GM19372 (cell line): ENCODE measurements around the gene DCTD.

Experiments used
- ATAC-seq: cut with Tn5 transposase; IDR thresholded peaks from one replicate; pipeline ENCODE4 v1.9.1; 2021; ENCODE audit warnings: mild to moderate bottlenecking, low read depth, moderate library complexity; ENCODE audit not compliant: unreplicated experiment

Gene DCTD

GRCh38 chr4:182875453-182876405, 41.5 kb downstream of the DCTD start:
- no peak for ATAC-seq

- ATAC-seq, result no peak
Observed at GRCh38 chr4:182874797-182875345, 42.3 kb downstream of the DCTD start.

GRCh38 chr4:182874304-182874751, 42.9 kb downstream of the DCTD start:
- ATAC-seq, result no peak

GRCh38 chr4:182873726-182874125, 43.5 kb downstream of the DCTD start:
- no peak for ATAC-seq

- ATAC-seq, result no peak
Observed at GRCh38 chr4:182873289-182873688, 43.9 kb downstream of the DCTD start.

GRCh38 chr4:182872886-182873285, 44.3 kb downstream of the DCTD start:
- ATAC-seq, result no peak

GRCh38 chr4:182871616-182872015, 45.6 kb downstream of the DCTD start:
- ATAC-seq, result no peak

- no peak for ATAC-seq
Observed at GRCh38 chr4:182869697-182870096, 47.5 kb downstream of the DCTD start.

GRCh38 chr4:182866746-182867145, 50.4 kb downstream of the DCTD start:
- no peak for ATAC-seq

GRCh38 chr4:182863501-182863900, 53.7 kb downstream of the DCTD start:
- no peak for ATAC-seq

- ATAC-seq, result no peak
Observed at GRCh38 chr4:182862921-182863320, 54.3 kb downstream of the DCTD start.

- no peak for ATAC-seq
Observed at GRCh38 chr4:182862141-182862875, 54.9 kb downstream of the DCTD start.

- no peak for ATAC-seq
Observed at GRCh38 chr4:182861346-182861745, 55.8 kb downstream of the DCTD start.

- ATAC-seq, result no peak
Observed at GRCh38 chr4:182859730-182860129, 57.5 kb downstream of the DCTD start.

GRCh38 chr4:182858711-182859110, 58.5 kb downstream of the DCTD start:
- ATAC-seq, result no peak

- ATAC-seq, result no peak
Observed at GRCh38 chr4:182856862-182857261, 60.3 kb downstream of the DCTD start.

- no peak for ATAC-seq
Observed at GRCh38 chr4:182855877-182856276, 61.3 kb downstream of the DCTD start.

- ATAC-seq, result no peak
Observed at GRCh38 chr4:182855312-182855711, 61.9 kb downstream of the DCTD start.

- no peak for ATAC-seq
Observed at GRCh38 chr4:182854466-182854865, 62.7 kb downstream of the DCTD start.

- no peak for ATAC-seq
Observed at GRCh38 chr4:182853731-182854330, 63.4 kb downstream of the DCTD start.

GRCh38 chr4:182848685-182849084, 68.5 kb downstream of the DCTD start:
- ATAC-seq, result no peak
